HAP-1 (cell line): ENCODE measurements around the gene FANCM.
"Not testable (repeated sequence)": the region's sequence is repeated elsewhere in the genome, so short reads cannot be mapped to it uniquely, and the experiment has no call there.

Experiments used
- DNase-seq, 2 experiments: peaks; one replicate each; pipeline ENCODE4 v3.0.0-alpha.2; 2016 to 2020; ENCODE audit warnings: low spot score in 2 of 2
- H3K27me3 ChIP-seq: fragments of 250-450 bp; sonication (Bioruptor Pico); 2 replicates; pipeline ENCODE4 v1.5.1; 2020; ENCODE audit warnings: low read depth, mild to moderate bottlenecking, moderate library complexity
- H3K36me3 ChIP-seq: fragments of 250-450 bp; sonication (Bioruptor Pico); replicated peaks from 2 replicates; pipeline ENCODE4 v1.5.1; 2020; ENCODE audit warnings: mild to moderate bottlenecking
- H3K4me1 ChIP-seq: fragments of 250-450 bp; sonication (Bioruptor Pico); 2 replicates; pipeline ENCODE4 v1.5.1; 2020; ENCODE audit warnings: mild to moderate bottlenecking
- H3K4me3 ChIP-seq: fragments of 250-450 bp; sonication (Bioruptor Pico); 2 replicates; pipeline ENCODE4 v1.5.1; 2020; ENCODE audit warnings: mild to moderate bottlenecking, moderate library complexity
- H3K9me3 ChIP-seq: fragments of 250-450 bp; sonication (Bioruptor Pico); 2 replicates; pipeline ENCODE4 v1.5.1; 2020; ENCODE audit warnings: mild to moderate bottlenecking, moderate library complexity
- in situ Hi-C: fragments of 300-500 bp; cut with MboI; formaldehyde crosslinking; loops from 3 replicates; pipeline ENCODE4 v1.14.3; 2020; ENCODE audit warnings: low sequenced_read_pairs, inconsistent platforms, mixed read lengths

FANCM gene

DNA sequence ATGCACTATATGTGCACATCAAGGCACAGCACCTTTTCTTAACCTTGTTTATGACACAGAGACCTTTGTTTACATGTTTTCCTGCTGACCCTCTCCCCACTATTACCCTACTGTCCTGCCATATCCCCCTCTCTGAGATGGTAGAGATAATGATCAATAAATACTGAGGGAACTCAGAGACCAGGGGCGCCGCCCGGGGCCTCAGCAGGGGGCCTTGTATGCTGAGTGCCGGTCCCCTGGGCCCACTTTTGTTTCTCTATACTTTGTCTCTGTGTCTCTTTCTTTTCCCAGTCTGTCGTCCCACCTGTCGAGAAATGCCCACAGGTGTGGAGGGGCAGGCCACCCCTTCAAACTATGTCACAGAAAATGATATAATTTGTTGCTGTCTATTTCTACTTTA, 78.6 kb downstream of the FANCM start:
- in situ Hi-C loops, H3K4me1 ChIP-seq: not testable (repeated sequence)
- peaks cover 39% of the 10 kb centered on the region for H3K36me3 ChIP-seq

DNA sequence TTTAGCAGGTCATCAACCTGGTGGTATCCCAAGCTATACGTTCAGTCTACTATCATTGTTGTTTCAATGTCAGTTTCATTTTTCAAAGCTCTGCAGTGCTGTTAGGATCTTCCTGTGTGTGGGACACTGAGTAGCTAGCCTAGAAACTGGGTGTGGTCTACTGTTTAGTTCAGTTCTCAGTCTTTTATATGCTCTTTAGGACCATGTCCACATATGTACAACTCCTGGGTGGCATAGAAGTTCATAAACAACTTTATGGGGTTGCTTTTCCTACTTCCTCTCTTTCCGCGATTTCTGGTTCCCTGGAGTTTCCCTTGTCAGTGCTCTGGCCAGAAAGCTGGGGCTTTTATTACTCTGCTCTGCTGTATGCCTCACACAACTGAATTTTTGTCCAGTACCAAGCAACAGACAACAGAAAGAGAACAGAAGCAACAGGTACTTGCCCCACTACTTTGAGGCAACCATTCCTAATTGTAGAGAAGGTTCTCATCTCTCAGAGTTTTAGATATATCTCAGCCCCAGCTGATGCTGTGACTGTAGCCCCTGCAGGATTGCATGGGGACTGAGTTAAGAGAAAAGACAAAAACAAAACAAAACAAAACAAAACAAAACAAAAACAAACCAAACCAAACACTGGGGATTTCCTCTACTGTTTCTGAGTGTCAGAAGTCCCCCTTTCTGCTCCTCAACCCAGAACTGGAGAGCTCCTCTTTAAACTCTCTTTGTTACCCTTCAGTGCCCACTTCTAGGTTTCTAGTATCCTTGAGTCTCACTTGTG, 86.9 kb downstream of the FANCM start:
- peaks cover 28% of the 10 kb centered on the region for H3K36me3 ChIP-seq
- in situ Hi-C loops: no loop called here

More for the DNA sequence above, 78.6 kb downstream of the FANCM start:
- H3K27me3 ChIP-seq, H3K4me3 ChIP-seq, DNase-seq, H3K9me3 ChIP-seq: not testable (repeated sequence)

DNA sequence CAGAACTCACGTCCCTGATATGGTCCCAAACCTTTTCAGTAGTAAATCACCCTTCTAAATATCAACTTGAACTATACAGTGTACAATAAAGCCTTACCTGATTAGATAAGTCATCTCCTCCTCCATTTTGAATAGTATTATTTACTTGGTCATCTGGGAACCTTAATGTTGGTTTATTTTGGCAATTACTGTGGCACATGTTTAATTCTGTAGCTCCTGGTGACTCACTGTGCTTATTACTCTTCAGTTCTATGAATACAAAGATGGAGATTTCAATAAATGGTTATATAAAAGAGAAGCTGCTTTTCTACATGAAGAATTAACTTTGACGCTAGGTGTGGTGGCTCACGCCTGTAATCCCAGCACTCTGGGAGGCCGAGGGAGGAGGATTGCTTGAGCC, 91.8 kb downstream of the FANCM start:
- DNase-seq: no peak
- H3K4me1 ChIP-seq: no peaks in the 10 kb centered on the region
- no peak overlapping the region for H3K4me3 ChIP-seq
- no peaks in the 10 kb centered on the region for H3K27me3 ChIP-seq
- H3K36me3 ChIP-seq: peaks cover 49% of the 10 kb centered on the region
- no peaks in the 10 kb centered on the region for H3K9me3 ChIP-seq
- in situ Hi-C loops: no loop called here

More for the DNA sequence above, 86.9 kb downstream of the FANCM start:
- Histone ChIP-seq H3K9me3 (no peaks in the 10 kb centered on the region), H3K4me1 (no peaks in the 10 kb centered on the region), H3K4me3 (no peak overlapping the region), H3K27me3 (no peaks in the 10 kb centered on the region)
- DNase-seq: no peak

DNA sequence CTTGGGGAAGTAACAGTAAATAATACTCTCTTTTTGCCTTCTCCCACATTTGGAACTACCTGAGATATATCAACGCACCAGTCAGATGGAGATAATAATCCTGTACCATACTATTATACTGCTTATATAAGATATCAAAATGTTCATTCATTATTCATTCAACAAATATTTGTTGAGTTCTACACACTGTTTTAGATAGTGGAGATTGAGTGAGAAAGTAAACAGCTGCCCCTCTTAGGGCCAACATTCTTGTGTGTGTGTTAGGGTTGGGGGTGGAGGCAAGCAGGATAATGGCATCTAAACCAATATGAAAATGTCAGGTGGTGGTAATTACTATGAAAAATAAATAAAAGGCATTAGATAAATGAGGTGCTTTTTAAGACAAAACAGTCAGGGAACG, 103.3 kb downstream of the FANCM start:
- H3K9me3 ChIP-seq: no peaks in the 10 kb centered on the region
- peaks cover 5% of the 10 kb centered on the region; the same call in 1 of the 2 replicates for H3K4me1 ChIP-seq
- H3K27me3 ChIP-seq: no peaks in the 10 kb centered on the region
- in situ Hi-C loops: no loop called here
- no peak for DNase-seq
- H3K36me3 ChIP-seq: peaks cover 33% of the 10 kb centered on the region
- no peak overlapping the region for H3K4me3 ChIP-seq

DNA sequence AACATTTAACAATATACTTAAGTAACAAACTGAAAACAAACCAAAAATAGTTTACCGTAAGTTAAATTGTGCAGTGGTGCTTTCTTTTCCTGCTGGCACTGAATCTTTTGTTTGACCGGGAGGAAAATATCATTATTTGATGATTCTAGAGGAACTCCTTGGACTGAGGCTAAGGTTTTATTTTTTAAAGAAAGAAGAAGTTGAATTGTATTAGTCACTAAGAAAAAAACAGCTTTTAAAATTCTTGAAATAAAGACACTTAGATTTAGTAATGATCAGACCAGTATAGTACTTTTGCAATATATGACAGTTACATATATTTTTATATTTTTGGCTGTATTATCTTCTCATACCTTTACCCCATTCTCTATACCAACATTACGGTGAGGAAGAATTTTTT, 107.0 kb downstream of the FANCM start:
- H3K27me3 ChIP-seq: no peaks in the 10 kb centered on the region
- no peak overlapping the region for H3K4me3 ChIP-seq
- in situ Hi-C loops: no loop called here
- no peak for DNase-seq
- H3K9me3 ChIP-seq: no peaks in the 10 kb centered on the region
- H3K4me1 ChIP-seq: peaks cover 17% of the 10 kb centered on the region
- H3K36me3 ChIP-seq: peaks cover 12% of the 10 kb centered on the region

DNA sequence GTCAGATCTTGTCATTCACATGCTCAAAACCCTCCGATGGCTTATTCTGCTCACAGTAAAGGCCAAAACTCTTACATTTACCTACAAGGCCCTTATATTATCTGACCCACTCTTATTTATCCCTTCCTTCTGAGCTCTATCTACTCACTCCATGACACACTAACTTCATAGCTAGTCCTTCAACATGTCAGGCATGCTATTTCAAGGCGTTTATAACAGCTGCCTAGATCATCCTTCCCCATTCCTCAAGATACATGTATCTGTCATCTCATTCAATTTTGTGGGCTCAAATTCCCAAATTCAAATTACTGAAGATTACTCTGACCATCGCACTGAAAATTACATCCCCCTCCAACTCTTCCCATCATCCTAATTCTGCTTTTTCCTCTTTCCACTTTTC, 110.4 kb downstream of the FANCM start:
- Histone ChIP-seq H3K27me3 (no peaks in the 10 kb centered on the region), H3K4me1 (peaks cover 26% of the 10 kb centered on the region), H3K4me3 (no peak overlapping the region), H3K9me3 (no peaks in the 10 kb centered on the region), H3K36me3 (peaks cover 9% of the 10 kb centered on the region)
- DNase-seq: no peak
- in situ Hi-C loops: no loop called here

DNA sequence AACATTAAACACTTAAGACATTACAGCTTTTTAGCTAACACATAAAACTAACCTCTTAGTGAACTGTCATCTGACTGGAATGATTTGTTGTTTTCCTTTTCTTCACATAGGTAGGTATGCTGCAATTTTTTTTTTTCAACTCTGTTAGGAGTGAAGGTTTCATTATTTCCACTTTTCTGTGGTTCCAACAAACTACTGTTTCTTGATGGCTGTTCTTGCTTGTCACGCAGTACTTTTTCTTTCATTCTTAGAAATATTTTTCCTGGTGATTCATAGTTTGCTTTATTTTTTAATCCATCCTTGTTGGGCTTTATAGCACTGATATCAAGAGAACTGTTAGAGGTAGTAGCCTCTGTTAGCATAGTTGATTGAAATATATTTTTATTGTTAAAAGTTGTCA, 111.0 kb downstream of the FANCM start:
- Histone ChIP-seq H3K4me1 (peaks cover 26% of the 10 kb centered on the region), H3K36me3 (peaks cover 5% of the 10 kb centered on the region), H3K27me3 (no peaks in the 10 kb centered on the region), H3K9me3 (no peaks in the 10 kb centered on the region), H3K4me3 (no peak overlapping the region)
- in situ Hi-C loops: no loop called here
- no peak for DNase-seq

DNA sequence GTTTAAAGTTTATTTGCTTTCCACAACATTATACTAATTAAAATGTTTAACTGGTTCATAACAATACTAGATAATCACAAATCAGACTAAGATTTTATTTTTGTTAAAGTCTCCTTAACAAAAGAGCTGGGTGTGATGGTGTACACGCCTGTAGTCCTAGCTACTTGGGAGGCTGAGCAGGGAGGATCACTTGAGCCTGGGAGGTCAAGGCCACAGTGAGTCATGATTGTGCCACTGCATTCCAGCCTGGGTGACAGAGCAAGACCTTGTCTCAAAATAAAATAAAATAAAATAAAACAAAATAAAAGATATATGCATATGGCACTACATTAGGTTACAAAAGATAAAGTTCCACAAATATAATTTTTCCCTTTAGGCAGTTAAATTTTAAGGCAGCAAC, 111.7 kb downstream of the FANCM start:
- H3K9me3 ChIP-seq: no peaks in the 10 kb centered on the region
- H3K27me3 ChIP-seq: no peaks in the 10 kb centered on the region
- H3K4me3 ChIP-seq: no peak overlapping the region
- no peak for DNase-seq
- in situ Hi-C loops: no loop called here
- peaks cover 26% of the 10 kb centered on the region for H3K4me1 ChIP-seq
- no peaks in the 10 kb centered on the region; the same call in 1 of the 2 replicates for H3K36me3 ChIP-seq

DNA sequence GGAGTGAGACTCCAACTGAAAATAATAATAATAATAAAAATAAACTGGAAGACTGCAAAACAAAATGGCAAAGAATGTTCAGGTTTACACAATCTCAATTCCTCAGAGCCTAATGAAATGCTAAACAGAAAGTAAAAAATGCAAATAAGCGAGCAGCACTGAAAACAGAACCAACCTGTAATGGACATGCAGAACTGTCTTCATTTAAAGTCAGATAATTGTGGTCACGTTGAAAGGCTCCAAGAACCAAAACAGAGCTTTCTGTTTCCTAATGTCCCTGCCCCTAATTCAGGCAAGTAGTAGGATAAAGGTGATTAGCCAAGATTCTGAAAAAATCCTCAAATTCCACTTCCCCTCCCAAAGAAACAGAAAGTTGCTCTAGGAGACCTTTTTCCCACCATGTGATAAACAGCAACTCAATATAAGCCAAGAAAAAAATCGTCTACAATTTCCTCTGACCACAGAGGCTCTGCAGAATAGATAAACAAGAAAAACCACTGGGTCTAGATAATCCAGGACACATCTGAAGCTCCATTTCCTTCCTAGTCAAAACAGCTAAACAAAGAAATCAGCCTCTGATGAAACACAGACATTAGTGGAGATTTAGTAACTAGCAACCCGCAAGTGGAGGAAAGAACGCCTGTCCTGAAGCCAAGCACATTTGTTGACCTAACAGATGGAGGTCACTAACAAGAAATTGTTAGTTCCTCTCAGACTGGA, 114.3 kb downstream of the FANCM start:
- Histone ChIP-seq H3K9me3 (peaks cover 5% of the 10 kb centered on the region), H3K27me3 (no peaks in the 10 kb centered on the region), H3K36me3 (no peaks in the 10 kb centered on the region), H3K4me1 (peaks cover 14% of the 10 kb centered on the region), H3K4me3 (no peak overlapping the region)
- DNase-seq: no peak
- in situ Hi-C loops: no loop called here
